ENCODE data around the gene PLA2G2C.

- TF ChIP-seq CTCF (IDR thresholded peaks at IDR 0.05; ENCODE audit: borderline replicate concordance, extremely low read depth, low read length, poor library complexity, severe bottlenecking) (no peak), EZH2 (IDR thresholded peaks at IDR 0.05; ENCODE audit: borderline replicate concordance, low read depth, low read length, severe bottlenecking) (no peak)
These were observed 69.1 kb downstream of the PLA2G2C start for GRCh38 chr1:20117236-20117635.
